Fibroblast of skin of back (primary cell): ENCODE results near the gene MIEF2.
"Not testable (repeated sequence)": the region's sequence is repeated elsewhere in the genome, so short reads cannot be mapped to it uniquely, and the experiment has no call there.

Experiments
- DNase-seq: peaks from one replicate; pipeline ENCODE4 v3.0.0-alpha.2; 2013

The MIEF2 gene

DNA sequence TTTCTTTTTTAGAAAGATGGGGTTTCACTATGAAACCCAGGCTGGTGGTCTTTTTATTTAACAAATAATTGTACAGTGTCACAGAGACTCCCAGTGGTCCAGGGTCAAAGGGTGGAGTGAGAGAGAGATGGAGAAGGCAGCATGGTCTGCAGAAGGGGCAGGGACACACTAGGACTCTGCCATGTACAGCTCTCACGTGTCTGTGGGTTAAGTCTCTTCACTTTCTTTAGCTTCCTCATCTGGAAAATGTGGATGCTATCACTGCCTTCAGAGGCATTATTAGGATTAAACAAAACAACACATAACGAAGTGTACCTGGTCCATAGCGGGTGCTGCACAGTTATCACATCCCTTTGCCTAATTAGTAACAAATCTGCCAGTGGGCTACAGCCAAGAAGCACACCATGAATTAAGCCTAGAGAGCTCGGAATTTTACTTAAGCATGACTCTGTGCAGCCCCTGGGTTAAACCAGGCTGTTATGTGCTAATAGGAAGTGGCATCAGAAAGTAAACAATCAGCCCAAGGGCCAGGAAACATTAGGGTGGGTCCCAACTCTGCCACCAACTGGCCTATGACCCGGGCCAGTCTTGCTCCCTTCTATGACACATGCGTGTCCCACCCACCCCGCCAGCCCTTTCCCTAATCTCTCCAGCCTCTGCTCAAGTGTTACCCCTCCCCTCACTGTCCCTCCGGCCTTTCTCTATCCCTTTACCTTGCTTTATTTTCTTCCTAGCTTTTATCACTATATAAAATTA is 40.4 kb downstream of the MIEF2 start:
- no peak for DNase-seq

DNA sequence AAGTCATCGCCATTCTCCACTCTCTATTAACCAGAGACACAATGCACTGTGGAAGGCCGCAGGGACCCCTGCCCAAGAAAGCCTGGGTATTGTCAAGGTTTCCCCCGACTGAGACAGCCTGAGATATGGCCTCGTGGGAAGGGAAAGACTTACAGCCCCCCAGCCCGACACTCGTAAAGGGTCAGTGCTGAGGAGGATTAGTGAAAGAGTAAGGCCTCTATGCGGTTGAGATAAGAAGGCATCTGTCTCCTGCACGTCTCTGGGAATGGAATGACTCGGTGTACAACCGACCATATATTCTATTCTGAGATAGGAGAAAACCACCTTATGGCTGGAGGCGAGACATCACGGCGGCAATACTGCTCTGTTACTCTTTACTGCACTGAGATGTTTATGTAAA is 42.7 kb downstream of the MIEF2 start:
- DNase-seq = not testable (repeated sequence)

DNA sequence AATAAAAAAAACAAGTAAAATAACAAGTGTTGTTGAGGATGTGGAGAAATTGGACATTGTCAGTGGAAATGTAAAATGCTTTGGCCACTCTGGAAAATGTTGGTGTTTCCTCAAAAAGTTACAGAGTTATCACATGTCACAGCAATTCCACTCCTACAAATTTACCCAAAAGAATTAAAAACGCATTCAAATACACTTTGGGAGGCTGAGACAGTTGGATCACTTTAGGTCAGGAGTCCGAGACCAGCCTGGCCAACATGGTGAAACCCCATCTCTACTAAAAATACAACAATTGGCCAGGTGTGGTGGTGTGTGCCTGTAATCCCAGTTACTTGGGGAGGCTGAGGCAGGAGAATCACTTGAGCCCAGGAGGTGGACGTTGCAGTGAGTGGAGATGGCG is 48.7 kb downstream of the MIEF2 start:
- no peak for DNase-seq

DNA sequence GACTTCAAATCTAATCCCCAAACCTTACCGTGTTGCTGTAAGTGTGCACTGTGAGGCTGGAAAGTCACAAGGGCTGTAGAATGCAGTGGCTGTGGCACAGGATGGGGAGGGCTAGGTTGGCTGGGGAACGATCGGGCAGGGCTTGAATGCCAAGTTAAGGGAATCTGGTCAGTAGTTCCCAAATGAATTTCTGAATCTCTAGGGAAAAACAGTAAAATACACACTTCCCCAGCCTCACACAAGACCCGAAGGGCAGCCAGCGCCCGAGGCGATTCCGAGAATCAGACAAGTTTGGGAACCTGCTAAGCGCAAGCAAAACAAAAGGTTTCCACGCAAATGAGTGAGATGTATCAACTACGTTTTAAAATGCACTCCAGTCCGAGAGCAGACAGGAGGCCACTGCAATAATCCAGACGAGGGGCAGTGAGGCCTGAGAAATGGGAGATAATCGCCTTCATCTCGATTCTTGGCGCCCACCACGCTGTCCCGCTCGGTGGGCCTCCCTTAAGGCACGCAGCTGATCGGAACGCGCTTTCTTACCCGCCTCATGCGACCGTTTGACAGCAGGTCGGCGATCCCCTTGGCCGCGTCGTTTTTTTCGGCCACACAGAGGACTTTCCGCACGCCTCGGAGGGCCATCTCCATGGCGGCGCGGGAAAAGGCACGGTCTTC is 53.7 kb downstream of the MIEF2 start:
- peak; percentile 13 for DNase-seq

DNA sequence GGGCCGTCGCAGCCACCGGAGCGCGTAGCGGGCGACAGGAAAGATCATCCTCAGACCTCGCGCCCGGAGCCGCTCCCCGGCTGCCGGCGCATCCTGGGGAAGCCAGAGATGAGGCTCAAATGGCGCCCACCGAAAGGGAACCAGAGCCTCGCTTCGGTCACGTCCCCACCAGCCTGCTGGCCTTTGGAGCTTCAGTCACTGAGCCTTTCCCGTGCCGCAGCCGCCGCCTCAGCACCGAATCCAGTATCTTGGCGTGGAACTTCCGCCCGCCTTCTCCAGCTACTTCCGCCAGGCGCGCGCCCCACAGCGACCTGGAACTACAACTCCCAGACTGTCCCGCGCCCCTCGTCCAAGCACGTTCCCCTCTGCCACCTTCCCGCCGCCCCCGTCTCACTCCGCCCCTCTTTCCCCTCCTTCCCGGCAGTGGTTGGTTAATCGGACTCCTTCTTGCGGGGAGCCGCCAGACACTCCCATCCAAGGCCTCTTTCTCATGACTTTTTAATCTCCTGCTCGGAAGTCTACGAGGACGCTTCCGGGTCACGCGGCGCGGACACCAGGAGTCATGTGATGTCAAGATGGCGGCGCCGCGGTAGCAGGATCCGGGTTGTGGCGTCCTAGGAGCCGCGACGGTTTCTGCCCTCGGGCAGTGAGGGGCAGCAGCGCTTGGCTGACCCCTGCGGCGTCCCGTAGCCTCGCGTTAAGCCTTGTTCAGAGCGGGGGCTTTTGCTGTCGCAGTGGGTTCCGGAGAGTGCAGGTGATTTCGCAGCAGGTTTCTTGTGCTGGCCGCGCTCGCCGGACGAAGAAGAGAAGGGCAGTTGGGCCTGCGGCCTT is 54.5 kb downstream of the MIEF2 start, which contains the start of the genes SMCR8 and TOP3A:
SMCR8 (plus strand) TSS at position 563 of the 831 bp plus-strand sequence. CDS start 497 bp downstream, outside the sequence.
TOP3A (minus strand) TSS at position 264 of the 831 bp plus-strand sequence; CDS start at position 48, 216 bp downstream.
- DNase-seq = peak; percentile 99

DNA sequence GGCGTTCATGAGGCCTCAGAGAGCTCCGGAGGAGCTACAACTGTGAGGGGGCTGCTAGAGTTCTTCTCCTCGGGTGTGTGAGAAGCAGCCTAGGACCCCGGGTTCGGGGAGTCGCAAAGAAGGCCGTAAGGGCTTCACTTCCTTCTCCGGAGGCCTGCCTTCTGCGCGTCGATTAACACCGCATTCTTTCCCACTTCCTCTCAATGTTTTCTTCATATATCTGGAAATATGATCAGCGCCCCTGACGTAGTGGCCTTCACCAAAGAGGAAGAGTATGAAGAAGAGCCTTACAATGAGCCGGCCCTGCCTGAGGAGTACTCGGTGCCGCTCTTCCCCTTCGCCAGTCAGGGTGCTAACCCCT is 55.1 kb downstream of the MIEF2 start:
- DNase-seq = no peak

DNA sequence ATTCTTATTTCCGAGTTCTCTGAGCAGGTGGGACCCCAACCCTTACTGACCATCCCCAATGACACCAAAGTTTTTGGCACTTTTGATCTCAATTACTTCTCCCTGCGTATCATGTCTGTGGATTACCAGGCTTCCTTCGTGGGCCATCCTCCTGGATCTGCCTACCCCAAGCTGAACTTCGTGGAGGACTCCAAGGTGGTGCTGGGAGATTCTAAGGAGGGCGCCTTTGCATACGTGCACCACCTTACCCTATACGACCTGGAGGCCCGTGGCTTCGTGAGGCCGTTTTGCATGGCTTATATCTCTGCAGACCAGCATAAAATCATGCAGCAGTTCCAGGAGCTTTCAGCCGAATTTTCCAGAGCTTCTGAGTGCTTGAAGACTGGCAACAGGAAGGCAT is 55.5 kb downstream of the MIEF2 start:
- no peak for DNase-seq
